ENCODE results near the gene PPCDC.
A peak's percentile ranks its signal among the peaks of the same experiment; 100 is the strongest.

The PPCDC gene

GRCh38 chr15:75065851-75066509 lies 42.6 kb downstream of the PPCDC start:
- no peak for DNase-seq (ENCODE audit: low read depth, low spot score)
- H3K4me3 ChIP-seq (ENCODE audit: low read depth, low read length) = no peak overlapping the region
- in situ Hi-C loops (cut with HindIII; ENCODE audit: low sequenced_read_pairs) = no loop called here
- no peak for TF ChIP-seq CTCF (IDR thresholded peaks at IDR 0.05; ENCODE audit: low read depth, low read length)

- in situ Hi-C loops (cut with HindIII; ENCODE audit: low sequenced_read_pairs) = no loop called here
- TF ChIP-seq CTCF (IDR thresholded peaks at IDR 0.05; ENCODE audit: low read depth, low read length) = no peak
- no peak overlapping the region for H3K4me3 ChIP-seq (ENCODE audit: low read depth, low read length)
- DNase-seq (ENCODE audit: low read depth, low spot score) = peak; percentile 66
These were observed 43.9 kb downstream of the PPCDC start for GRCh38 chr15:75067123-75067830.

GRCh38 chr15:75068748-75069147 lies 45.4 kb downstream of the PPCDC start:
- in situ Hi-C loops (cut with HindIII; ENCODE audit: low sequenced_read_pairs) = no loop called here
- TF ChIP-seq CTCF (IDR thresholded peaks at IDR 0.05; ENCODE audit: low read depth, low read length) = no peak
- H3K4me3 ChIP-seq (ENCODE audit: low read depth, low read length) = no peak overlapping the region
- DNase-seq (ENCODE audit: low read depth, low spot score) = no peak

GRCh38 chr15:75069301-75069925 lies 46.0 kb downstream of the PPCDC start:
- TF ChIP-seq CTCF (IDR thresholded peaks at IDR 0.05; ENCODE audit: low read depth, low read length) = no peak
- no peak for DNase-seq (ENCODE audit: low read depth, low spot score)
- in situ Hi-C loops (cut with HindIII; ENCODE audit: low sequenced_read_pairs) = no loop called here
- H3K4me3 ChIP-seq (ENCODE audit: low read depth, low read length) = no peak overlapping the region

GRCh38 chr15:75070674-75071073 lies 47.3 kb downstream of the PPCDC start:
- DNase-seq (ENCODE audit: low read depth, low spot score) = no peak
- in situ Hi-C loops (cut with HindIII; ENCODE audit: low sequenced_read_pairs) = no loop called here
- no peak overlapping the region for H3K4me3 ChIP-seq (ENCODE audit: low read depth, low read length)
- no peak for TF ChIP-seq CTCF (IDR thresholded peaks at IDR 0.05; ENCODE audit: low read depth, low read length)

GRCh38 chr15:75073197-75073596 lies 49.8 kb downstream of the PPCDC start:
- TF ChIP-seq CTCF (IDR thresholded peaks at IDR 0.05; ENCODE audit: low read depth, low read length) = no peak
- H3K4me3 ChIP-seq (ENCODE audit: low read depth, low read length) = no peak overlapping the region
- DNase-seq (ENCODE audit: low read depth, low spot score) = no peak
- in situ Hi-C loops (cut with HindIII; ENCODE audit: low sequenced_read_pairs) = no loop called here
